Measurements from ENCODE around the gene MRPL58. TPM values are rescaled to one million over a fixed set of nuclear protein-coding genes. Genes with fewer than 3 reads are reported as not detected.
"Not testable (repeated sequence)": the region's sequence is repeated elsewhere in the genome, so short reads cannot be mapped to it uniquely, and the experiment has no call there.

MRPL58 gene
- total RNA-seq, 1 experiment from 2014 or later, result 41.0 TPM

DNA sequence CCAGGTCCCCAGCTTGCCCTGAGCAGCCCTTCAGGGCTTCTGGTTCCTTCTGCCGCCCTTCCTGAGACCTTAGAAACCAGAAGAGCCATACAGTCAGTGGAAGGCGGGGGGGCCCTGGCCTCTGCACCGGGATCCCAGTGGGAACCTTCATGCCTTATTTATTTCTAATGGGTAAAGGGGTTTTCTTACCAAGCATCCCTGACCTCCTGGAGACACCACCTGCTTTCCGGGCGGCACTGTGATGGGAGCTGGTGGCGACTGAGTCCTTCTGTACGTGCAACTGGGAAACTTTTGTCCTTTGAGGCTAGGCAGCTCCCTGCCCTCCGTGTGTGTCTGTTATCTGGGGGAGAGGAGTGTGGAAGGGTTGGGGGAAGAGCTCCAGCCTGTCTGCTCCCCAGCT is 7.2 kb upstream of the MRPL58 start:
- no peak overlapping the region for H3K27ac ChIP-seq (ENCODE audit: insufficient read length, low read depth, low read length)
- H3K9me3 ChIP-seq (ENCODE audit: control insufficient read depth, low read depth, low read length), result no peaks in the 10 kb centered on the region
- H3K14ac ChIP-seq (ENCODE audit: insufficient read depth, low read length), result no peak overlapping the region
- H2BK120ac ChIP-seq (ENCODE audit: low read depth, low read length, poor library complexity, severe bottlenecking), result no peak overlapping the region
- Mint-ChIP-seq H3K4me1 (no peaks in the 10 kb centered on the region), H3K36me3 (ENCODE audit: insufficient read depth in 1 of 3, low read depth in 3 of 3) (peaks cover 11 to 40% (median 32%) of the 10 kb centered on the region in 3 experiments; a peak in 6 of 7 replicates), H3K4me3 (no peak overlapping the region), H3K9me3 (no peaks in the 10 kb centered on the region), H3K27me3 (ENCODE audit: low read depth) (peaks cover 2% of the 10 kb centered on the region; the same call in 1 of the 2 replicates), H3K27ac (peak overlapping the region in 2 of 3 experiments; percentile 53 to 83; a peak in 2 of 7 replicates)
- no peak overlapping the region for H3K4ac ChIP-seq (ENCODE audit: low read depth, low read length)
- H3T11ph ChIP-seq (ENCODE audit: low read length), result no peak overlapping the region
- no peaks in the 10 kb centered on the region for H3K4me1 ChIP-seq (ENCODE audit: insufficient read depth, low read length)
- DNase-seq, result no peak
- H2AFZ ChIP-seq (ENCODE audit: low read length), result no peak overlapping the region
- no peak overlapping the region for H2AK5ac ChIP-seq (ENCODE audit: insufficient read length, low read length)
- no peak overlapping the region for H3K4me2 ChIP-seq (ENCODE audit: insufficient read depth, insufficient read length, low read length)
- H2BK20ac ChIP-seq (ENCODE audit: low read depth, low read length, poor library complexity, severe bottlenecking), result no peak overlapping the region
- no peak overlapping the region for H3K18ac ChIP-seq (ENCODE audit: insufficient read length, low read depth, low read length)
- no peaks in the 10 kb centered on the region for H3K79me2 ChIP-seq (ENCODE audit: insufficient read depth, low read length)
- no peak overlapping the region for H4K91ac ChIP-seq (ENCODE audit: insufficient read length, low read depth, low read length)
- H2BK12ac ChIP-seq (ENCODE audit: insufficient read length, low read depth, low read length), result no peak overlapping the region
- H4K5ac ChIP-seq (ENCODE audit: insufficient read length, low read depth, low read length), result no peak overlapping the region
- TF ChIP-seq, protein P1, sequence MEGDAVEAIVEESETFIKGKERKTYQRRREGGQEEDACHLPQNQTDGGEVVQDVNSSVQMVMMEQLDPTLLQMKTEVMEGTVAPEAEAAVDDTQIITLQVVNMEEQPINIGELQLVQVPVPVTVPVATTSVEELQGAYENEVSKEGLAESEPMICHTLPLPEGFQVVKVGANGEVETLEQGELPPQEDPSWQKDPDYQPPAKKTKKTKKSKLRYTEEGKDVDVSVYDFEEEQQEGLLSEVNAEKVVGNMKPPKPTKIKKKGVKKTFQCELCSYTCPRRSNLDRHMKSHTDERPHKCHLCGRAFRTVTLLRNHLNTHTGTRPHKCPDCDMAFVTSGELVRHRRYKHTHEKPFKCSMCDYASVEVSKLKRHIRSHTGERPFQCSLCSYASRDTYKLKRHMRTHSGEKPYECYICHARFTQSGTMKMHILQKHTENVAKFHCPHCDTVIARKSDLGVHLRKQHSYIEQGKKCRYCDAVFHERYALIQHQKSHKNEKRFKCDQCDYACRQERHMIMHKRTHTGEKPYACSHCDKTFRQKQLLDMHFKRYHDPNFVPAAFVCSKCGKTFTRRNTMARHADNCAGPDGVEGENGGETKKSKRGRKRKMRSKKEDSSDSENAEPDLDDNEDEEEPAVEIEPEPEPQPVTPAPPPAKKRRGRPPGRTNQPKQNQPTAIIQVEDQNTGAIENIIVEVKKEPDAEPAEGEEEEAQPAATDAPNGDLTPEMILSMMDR (conservative IDR thresholded peaks at IDR 0.05), result no peak
- H3K23me2 ChIP-seq (ENCODE audit: insufficient read length, low read depth, low read length, poor library complexity, severe bottlenecking), result no peaks in the 10 kb centered on the region
- no peak overlapping the region for H4K8ac ChIP-seq (replicated peaks; ENCODE audit: insufficient read length, low read depth, low read length)
- no peaks in the 10 kb centered on the region for H4K20me1 ChIP-seq (ENCODE audit: control insufficient read depth, insufficient read depth, insufficient read length)
- H3K23ac ChIP-seq (ENCODE audit: insufficient read length, low read depth, low read length), result no peak overlapping the region
- no peaks in the 10 kb centered on the region for H3K79me1 ChIP-seq (ENCODE audit: insufficient read depth, low read depth, low read length, poor library complexity, severe bottlenecking)
- H2BK15ac ChIP-seq (ENCODE audit: low read depth, low read length), result no peak overlapping the region
- no peak overlapping the region for H3K56ac ChIP-seq (ENCODE audit: insufficient read length, low read depth, low read length)
- H2BK5ac ChIP-seq (ENCODE audit: insufficient read length, low read length), result no peak overlapping the region
- no CpG with 5 or more reads among the region's 8 CpGs for WGBS (ENCODE audit: extremely low coverage, insufficient read length, low lambda C conversion rate)
- H3K27me3 ChIP-seq (ENCODE audit: insufficient read depth, low read length), result no peaks in the 10 kb centered on the region
- H3K9ac ChIP-seq (ENCODE audit: extremely low read depth, insufficient read length, low read length), result no peak overlapping the region

DNA sequence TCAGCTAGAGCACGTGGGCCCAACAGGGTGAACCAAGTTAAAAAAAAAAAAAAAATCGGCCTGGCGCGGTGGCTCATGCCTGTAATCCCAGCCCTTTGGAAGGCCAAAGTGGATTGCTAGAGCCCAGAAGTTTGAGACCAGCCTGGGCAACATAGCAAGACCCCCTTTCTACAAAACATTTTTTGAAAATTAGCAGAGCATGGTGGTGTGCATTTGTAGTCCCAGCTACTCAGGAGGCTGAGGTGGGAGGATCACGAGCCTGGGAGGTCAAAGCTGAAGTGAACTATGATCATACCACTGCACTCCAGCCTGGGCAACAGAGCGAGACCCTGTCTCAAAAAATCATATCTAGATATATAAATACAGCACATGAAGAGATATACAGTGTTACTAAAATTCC is 6.4 kb upstream of the MRPL58 start:
- not testable (repeated sequence) for H3K27ac ChIP-seq (ENCODE audit: insufficient read length, low read depth, low read length); H3K27me3 ChIP-seq (ENCODE audit: insufficient read depth, low read length); H3K9me3 Mint-ChIP-seq; H2BK15ac ChIP-seq (ENCODE audit: low read depth, low read length); H3K4me1 ChIP-seq (ENCODE audit: insufficient read depth, low read length); H2AK5ac ChIP-seq (ENCODE audit: insufficient read length, low read length); H3T11ph ChIP-seq (ENCODE audit: low read length); H3K18ac ChIP-seq (ENCODE audit: insufficient read length, low read depth, low read length); DNase-seq; H2BK20ac ChIP-seq (ENCODE audit: low read depth, low read length, poor library complexity, severe bottlenecking); H2AFZ ChIP-seq (ENCODE audit: low read length); H3K27ac Mint-ChIP-seq; H4K91ac ChIP-seq (ENCODE audit: insufficient read length, low read depth, low read length); H2BK5ac ChIP-seq (ENCODE audit: insufficient read length, low read length); H3K9me3 ChIP-seq (ENCODE audit: control insufficient read depth, low read depth, low read length); H4K8ac ChIP-seq (replicated peaks; ENCODE audit: insufficient read length, low read depth, low read length); H3K14ac ChIP-seq (ENCODE audit: insufficient read depth, low read length); H4K20me1 ChIP-seq (ENCODE audit: control insufficient read depth, insufficient read depth, insufficient read length); H3K79me1 ChIP-seq (ENCODE audit: insufficient read depth, low read depth, low read length, poor library complexity, severe bottlenecking); H3K4ac ChIP-seq (ENCODE audit: low read depth, low read length); H3K4me3 Mint-ChIP-seq; H3K79me2 ChIP-seq (ENCODE audit: insufficient read depth, low read length); H3K23ac ChIP-seq (ENCODE audit: insufficient read length, low read depth, low read length); H3K56ac ChIP-seq (ENCODE audit: insufficient read length, low read depth, low read length); H3K4me2 ChIP-seq (ENCODE audit: insufficient read depth, insufficient read length, low read length); H3K27me3 Mint-ChIP-seq (ENCODE audit: low read depth); H2BK12ac ChIP-seq (ENCODE audit: insufficient read length, low read depth, low read length); H3K9ac ChIP-seq (ENCODE audit: extremely low read depth, insufficient read length, low read length); H2BK120ac ChIP-seq (ENCODE audit: low read depth, low read length, poor library complexity, severe bottlenecking); H3K4me1 Mint-ChIP-seq; H3K23me2 ChIP-seq (ENCODE audit: insufficient read length, low read depth, low read length, poor library complexity, severe bottlenecking); H4K5ac ChIP-seq (ENCODE audit: insufficient read length, low read depth, low read length)
- H3K36me3 Mint-ChIP-seq (ENCODE audit: insufficient read depth in 1 of 3, low read depth in 3 of 3), result peaks cover 11 to 37% (median 30%) of the 10 kb centered on the region in 3 experiments; a peak in 6 of 7 replicates
- no CpG with 5 or more reads among the region's 6 CpGs for WGBS (ENCODE audit: extremely low coverage, insufficient read length, low lambda C conversion rate)
